Measurements from ENCODE around the gene HIF1A.

HIF1A gene

DNA sequence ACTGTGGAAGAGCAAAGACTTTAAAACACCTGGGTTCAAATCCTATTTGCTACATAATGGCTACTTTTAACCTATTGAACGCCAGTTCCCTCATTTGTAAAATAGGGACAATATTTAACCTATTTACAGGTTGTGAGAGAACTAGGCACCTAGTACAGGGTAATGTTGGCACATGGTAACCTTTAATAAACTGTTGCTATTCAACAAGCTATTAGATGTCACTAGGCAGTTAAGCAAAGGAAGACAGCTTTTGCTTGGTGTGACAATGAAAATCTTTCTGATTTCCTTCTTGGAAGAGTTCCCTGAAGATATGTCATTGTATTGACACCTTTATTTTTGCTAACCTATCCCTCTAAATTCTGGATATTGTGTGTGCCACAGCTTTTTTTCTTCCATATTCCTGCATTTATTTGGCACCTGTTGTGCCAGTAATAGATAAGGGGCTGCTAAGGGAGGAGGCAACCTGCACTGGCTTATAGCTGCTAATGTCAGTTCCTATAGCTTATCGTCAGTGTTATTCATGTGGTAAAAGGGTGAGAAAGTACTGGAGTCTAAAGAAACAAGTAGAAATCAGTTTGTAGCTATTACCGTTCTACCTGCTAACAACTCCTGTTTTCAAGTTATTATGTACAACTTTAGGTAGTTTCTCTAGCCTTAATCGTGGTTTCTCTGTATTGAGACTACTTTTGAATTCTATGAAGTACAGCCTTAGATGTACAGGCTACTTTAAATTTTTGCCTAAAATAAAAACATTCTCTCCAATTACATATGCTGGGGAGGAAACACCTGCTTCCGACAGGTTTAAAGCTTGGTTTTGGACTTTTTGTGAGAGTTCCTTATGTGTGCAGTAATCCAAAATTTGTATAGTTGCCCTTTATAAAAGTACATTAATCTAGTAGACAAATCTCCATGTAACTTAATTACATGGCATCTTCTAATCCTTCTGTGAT, 24.3 kb downstream of the HIF1A start:
- ATAC-seq (replicated peaks; ENCODE audit: extremely low read depth, poor library complexity, severe bottlenecking) (peak; percentile 93), DNase-seq (ENCODE audit: low spot score in 2 of 2) (no peak)
- Mint-ChIP-seq H3K27ac (ENCODE audit: low read depth) (peak overlapping the region; percentile 42), H3K9me3 (no peaks in the 10 kb centered on the region), H3K36me3 (ENCODE audit: insufficient read depth) (peaks cover 21% of the 10 kb centered on the region), H3K27me3 (no peaks in the 10 kb centered on the region), H3K4me3 (peak overlapping the region; percentile 31), H3K4me1 (peaks cover 36% of the 10 kb centered on the region)

DNA sequence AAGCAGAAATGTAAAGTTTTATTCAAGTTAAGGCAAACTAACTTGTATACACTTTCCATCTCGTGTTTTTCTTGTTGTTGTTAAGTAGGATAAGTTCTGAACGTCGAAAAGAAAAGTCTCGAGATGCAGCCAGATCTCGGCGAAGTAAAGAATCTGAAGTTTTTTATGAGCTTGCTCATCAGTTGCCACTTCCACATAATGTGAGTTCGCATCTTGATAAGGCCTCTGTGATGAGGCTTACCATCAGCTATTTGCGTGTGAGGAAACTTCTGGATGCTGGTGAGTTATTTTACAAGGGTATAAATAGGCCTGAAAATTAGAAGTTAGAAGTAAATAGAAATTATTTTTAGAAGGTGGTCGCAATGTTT, 25.0 kb downstream of the HIF1A start:
- peak overlapping the region; percentile 31 for H3K4me3 Mint-ChIP-seq
- peak overlapping the region; percentile 42 for H3K27ac Mint-ChIP-seq (ENCODE audit: low read depth)
- H3K36me3 Mint-ChIP-seq (ENCODE audit: insufficient read depth): peaks cover 25% of the 10 kb centered on the region
- ATAC-seq (replicated peaks; ENCODE audit: extremely low read depth, poor library complexity, severe bottlenecking) (no peak), DNase-seq (ENCODE audit: low spot score in 2 of 2) (no peak)
- peaks cover 39% of the 10 kb centered on the region for H3K4me1 Mint-ChIP-seq
- H3K9me3 Mint-ChIP-seq: no peaks in the 10 kb centered on the region
- H3K27me3 Mint-ChIP-seq: no peaks in the 10 kb centered on the region

DNA sequence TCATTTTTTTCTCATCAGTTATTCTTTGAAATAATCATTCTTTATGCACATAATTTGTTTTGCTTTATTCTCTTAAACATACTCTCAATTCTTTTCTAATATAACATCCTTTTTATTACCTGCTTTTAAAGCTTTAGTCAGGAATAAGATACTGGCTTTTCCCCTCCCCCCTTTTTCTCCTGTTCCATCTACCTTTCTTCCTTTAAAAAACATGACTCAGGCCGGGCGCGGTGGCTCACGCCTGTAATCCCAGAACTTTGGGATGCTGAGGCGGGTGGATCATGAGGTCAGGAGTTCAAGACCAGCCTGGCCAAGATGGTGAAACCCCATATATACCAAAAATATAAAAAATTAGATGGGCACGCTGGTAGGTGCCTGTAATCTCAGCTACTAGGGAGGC, 25.4 kb downstream of the HIF1A start:
- H3K27me3 Mint-ChIP-seq: no peaks in the 10 kb centered on the region
- H3K36me3 Mint-ChIP-seq (ENCODE audit: insufficient read depth): peaks cover 28% of the 10 kb centered on the region
- no peak overlapping the region for H3K4me3 Mint-ChIP-seq
- peak overlapping the region; percentile 42 for H3K27ac Mint-ChIP-seq (ENCODE audit: low read depth)
- H3K4me1 Mint-ChIP-seq: peaks cover 35% of the 10 kb centered on the region
- no peaks in the 10 kb centered on the region for H3K9me3 Mint-ChIP-seq
- DNase-seq (ENCODE audit: low spot score in 2 of 2) (no peak), ATAC-seq (replicated peaks; ENCODE audit: extremely low read depth, poor library complexity, severe bottlenecking) (no peak)

DNA sequence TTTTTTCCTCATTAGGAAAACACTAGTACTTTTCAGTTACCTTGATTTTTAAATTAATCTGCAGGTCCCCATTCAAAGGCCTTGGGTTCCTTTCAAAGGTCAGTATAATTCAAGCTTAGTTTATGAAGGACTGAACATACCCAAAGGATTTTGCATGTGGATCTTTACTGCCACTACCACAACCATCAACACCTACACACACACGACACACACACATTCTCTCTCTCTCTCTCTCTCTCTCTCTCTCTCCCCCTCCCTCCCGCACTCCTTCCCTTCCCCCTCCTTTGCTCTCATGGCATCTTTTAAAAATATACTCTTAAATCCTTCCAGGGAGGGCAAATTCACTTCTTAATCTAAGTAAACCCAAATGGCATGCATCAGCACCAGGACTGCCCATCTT, 28.8 kb downstream of the HIF1A start:
- Mint-ChIP-seq H3K27ac (ENCODE audit: low read depth) (peak overlapping the region; percentile 19), H3K36me3 (ENCODE audit: insufficient read depth) (peaks cover 58% of the 10 kb centered on the region), H3K4me1 (peaks cover 25% of the 10 kb centered on the region), H3K9me3 (no peaks in the 10 kb centered on the region), H3K27me3 (no peaks in the 10 kb centered on the region), H3K4me3 (no peak overlapping the region)
- no peak for DNase-seq (ENCODE audit: low spot score in 2 of 2)
- ATAC-seq (replicated peaks; ENCODE audit: extremely low read depth, poor library complexity, severe bottlenecking): no peak

DNA sequence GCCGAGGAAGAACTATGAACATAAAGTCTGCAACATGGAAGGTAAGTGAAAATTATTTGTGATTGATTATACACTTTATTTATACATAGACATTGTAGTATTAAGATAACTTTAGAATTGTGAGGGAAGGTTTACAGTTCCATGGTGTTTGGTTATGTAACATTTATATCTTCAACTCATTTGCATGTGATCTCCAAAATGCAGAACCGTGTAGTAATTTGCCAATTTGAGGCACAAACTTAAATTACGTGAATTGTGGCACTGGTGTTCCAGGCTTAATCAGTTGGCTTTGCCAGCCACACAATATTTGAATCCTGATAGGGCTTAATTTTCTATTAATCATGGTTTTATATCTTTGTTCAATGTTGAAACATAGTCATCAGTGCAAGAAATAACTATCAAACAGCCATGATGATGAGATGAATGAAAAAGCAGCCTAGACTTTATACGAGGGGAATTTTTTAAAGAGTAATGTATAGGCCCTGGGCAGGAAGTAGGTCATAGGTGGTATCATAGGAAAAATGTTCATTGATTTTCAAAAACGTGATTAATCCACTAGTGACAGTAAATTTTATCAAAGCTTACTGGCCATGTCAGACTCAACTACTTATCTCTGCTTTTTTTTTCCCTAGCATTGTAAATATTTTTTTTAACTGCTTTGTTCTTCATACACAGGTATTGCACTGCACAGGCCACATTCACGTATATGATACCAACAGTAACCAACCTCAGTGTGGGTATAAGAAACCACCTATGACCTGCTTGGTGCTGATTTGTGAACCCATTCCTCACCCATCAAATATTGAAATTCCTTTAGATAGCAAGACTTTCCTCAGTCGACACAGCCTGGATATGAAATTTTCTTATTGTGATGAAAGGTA, 31.7 kb downstream of the HIF1A start:
- Mint-ChIP-seq H3K4me3 (no peak overlapping the region), H3K27ac (ENCODE audit: low read depth) (no peak overlapping the region), H3K4me1 (peaks cover 16% of the 10 kb centered on the region), H3K9me3 (no peaks in the 10 kb centered on the region), H3K36me3 (ENCODE audit: insufficient read depth) (peaks cover 74% of the 10 kb centered on the region), H3K27me3 (no peaks in the 10 kb centered on the region)
- ATAC-seq (replicated peaks; ENCODE audit: extremely low read depth, poor library complexity, severe bottlenecking) (no peak), DNase-seq (ENCODE audit: low spot score in 2 of 2) (no peak)

DNA sequence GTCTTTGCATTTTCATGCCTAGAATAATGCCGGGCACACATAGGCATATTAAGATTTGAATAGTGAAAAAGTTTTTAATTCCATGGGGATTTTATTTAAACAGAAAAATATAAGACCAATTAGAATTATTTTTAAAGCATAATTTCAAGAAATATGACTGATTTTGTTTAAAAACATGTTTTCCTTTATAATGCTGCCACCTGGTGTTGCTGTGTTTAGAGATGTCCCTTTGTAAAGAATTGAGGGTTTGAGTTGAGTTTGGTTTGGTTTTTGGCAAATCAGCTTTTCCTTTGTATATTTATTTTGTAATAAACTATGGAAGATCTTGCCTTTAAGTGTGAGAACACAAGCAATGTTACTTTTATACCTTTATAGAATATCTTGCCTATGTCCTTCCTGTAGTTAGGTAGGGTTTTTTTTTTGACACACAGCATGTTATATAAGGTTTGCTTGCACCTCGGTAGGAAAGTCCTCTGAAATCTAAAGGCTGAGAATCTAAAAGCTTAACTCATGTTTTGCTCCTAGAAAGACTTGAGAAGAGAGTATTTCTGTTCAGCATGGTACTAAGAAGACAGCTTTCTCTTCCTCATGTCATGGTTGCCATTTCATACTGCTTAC, 35.6 kb downstream of the HIF1A start:
- DNase-seq (ENCODE audit: low spot score in 2 of 2) (no peak), ATAC-seq (replicated peaks; ENCODE audit: extremely low read depth, poor library complexity, severe bottlenecking) (no peak)
- H3K4me1 Mint-ChIP-seq: peaks cover 6% of the 10 kb centered on the region
- no peak overlapping the region for H3K4me3 Mint-ChIP-seq
- no peaks in the 10 kb centered on the region for H3K9me3 Mint-ChIP-seq
- peaks cover 76% of the 10 kb centered on the region for H3K36me3 Mint-ChIP-seq (ENCODE audit: insufficient read depth)
- H3K27me3 Mint-ChIP-seq: no peaks in the 10 kb centered on the region
- no peak overlapping the region for H3K27ac Mint-ChIP-seq (ENCODE audit: low read depth)

DNA sequence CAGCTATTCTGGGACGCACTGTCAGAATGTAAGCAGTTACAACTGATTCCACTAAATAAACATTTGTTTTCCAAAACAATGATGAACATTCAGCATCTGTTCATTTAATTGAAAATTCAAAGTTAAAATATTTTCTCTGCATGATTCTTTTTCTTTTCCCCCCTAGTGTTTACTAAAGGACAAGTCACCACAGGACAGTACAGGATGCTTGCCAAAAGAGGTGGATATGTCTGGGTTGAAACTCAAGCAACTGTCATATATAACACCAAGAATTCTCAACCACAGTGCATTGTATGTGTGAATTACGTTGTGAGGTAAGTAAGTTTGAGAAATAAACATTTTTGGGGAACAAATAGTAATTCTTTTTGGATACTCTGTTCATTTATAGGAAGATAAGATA, 38.7 kb downstream of the HIF1A start:
- Mint-ChIP-seq H3K4me1 (peaks cover 6% of the 10 kb centered on the region), H3K4me3 (no peak overlapping the region), H3K9me3 (no peaks in the 10 kb centered on the region), H3K27me3 (no peaks in the 10 kb centered on the region), H3K27ac (ENCODE audit: low read depth) (no peak overlapping the region), H3K36me3 (ENCODE audit: insufficient read depth) (peaks cover 78% of the 10 kb centered on the region)
- DNase-seq (ENCODE audit: low spot score in 2 of 2) (no peak), ATAC-seq (replicated peaks; ENCODE audit: extremely low read depth, poor library complexity, severe bottlenecking) (no peak)

DNA sequence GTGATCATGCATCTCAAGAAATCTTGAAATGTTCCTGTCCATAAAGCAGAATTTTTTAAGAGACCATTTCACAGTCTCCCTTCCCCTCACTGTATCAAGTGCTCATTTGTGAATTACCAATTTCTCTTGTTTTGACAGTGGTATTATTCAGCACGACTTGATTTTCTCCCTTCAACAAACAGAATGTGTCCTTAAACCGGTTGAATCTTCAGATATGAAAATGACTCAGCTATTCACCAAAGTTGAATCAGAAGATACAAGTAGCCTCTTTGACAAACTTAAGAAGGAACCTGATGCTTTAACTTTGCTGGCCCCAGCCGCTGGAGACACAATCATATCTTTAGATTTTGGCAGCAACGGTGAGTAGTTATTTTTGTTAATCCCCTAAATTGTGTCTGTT, 41.4 kb downstream of the HIF1A start:
- Mint-ChIP-seq H3K4me3 (no peak overlapping the region), H3K27ac (ENCODE audit: low read depth) (peak overlapping the region; percentile 12), H3K4me1 (no peaks in the 10 kb centered on the region), H3K27me3 (no peaks in the 10 kb centered on the region), H3K36me3 (ENCODE audit: insufficient read depth) (peaks cover 76% of the 10 kb centered on the region), H3K9me3 (no peaks in the 10 kb centered on the region)
- ATAC-seq (replicated peaks; ENCODE audit: extremely low read depth, poor library complexity, severe bottlenecking): no peak
- no peak for DNase-seq (ENCODE audit: low spot score in 2 of 2)

DNA sequence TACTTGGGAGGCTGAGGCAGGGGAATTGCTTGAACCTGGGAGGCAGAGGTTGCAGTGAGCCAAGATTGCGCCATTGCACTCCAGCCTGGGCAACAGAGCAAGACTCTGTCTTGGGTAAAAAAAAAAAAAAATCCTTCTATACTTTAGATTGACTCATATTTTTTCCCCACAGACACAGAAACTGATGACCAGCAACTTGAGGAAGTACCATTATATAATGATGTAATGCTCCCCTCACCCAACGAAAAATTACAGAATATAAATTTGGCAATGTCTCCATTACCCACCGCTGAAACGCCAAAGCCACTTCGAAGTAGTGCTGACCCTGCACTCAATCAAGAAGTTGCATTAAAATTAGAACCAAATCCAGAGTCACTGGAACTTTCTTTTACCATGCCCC, 42.6 kb downstream of the HIF1A start:
- no peak for DNase-seq (ENCODE audit: low spot score in 2 of 2)

DNA sequence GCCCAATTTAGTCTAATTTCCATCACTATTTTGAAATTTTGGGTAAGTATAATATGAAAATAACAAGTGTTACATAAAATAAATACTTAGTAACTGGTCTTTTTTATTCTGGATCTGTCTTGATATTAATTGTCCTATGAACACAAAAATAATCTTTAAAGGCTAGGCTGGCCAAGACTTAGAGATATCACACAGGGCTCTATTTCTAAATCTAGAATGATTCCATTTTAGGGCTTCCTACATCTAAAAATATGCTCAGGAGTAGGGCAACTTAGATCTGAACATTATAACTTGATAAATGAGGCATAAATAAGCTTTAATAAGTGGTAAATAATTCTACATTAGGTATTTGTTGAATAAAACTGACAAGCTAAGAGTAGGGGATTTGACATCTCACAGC, 43.8 kb downstream of the HIF1A start:
- Mint-ChIP-seq H3K36me3 (ENCODE audit: insufficient read depth) (peaks cover 79% of the 10 kb centered on the region), H3K9me3 (no peaks in the 10 kb centered on the region), H3K27ac (ENCODE audit: low read depth) (no peak overlapping the region), H3K4me3 (no peak overlapping the region), H3K27me3 (no peaks in the 10 kb centered on the region), H3K4me1 (no peaks in the 10 kb centered on the region)
- DNase-seq (ENCODE audit: low spot score in 2 of 2) (no peak), ATAC-seq (replicated peaks; ENCODE audit: extremely low read depth, poor library complexity, severe bottlenecking) (no peak)

More for the DNA sequence above, 42.6 kb downstream of the HIF1A start:
- peak overlapping the region; percentile 46 for H3K27ac Mint-ChIP-seq (ENCODE audit: low read depth)
- H3K4me1 Mint-ChIP-seq: no peaks in the 10 kb centered on the region
- no peaks in the 10 kb centered on the region for H3K27me3 Mint-ChIP-seq
- ATAC-seq (replicated peaks; ENCODE audit: extremely low read depth, poor library complexity, severe bottlenecking): no peak
- peaks cover 77% of the 10 kb centered on the region for H3K36me3 Mint-ChIP-seq (ENCODE audit: insufficient read depth)
- no peak overlapping the region for H3K4me3 Mint-ChIP-seq
- H3K9me3 Mint-ChIP-seq: no peaks in the 10 kb centered on the region

DNA sequence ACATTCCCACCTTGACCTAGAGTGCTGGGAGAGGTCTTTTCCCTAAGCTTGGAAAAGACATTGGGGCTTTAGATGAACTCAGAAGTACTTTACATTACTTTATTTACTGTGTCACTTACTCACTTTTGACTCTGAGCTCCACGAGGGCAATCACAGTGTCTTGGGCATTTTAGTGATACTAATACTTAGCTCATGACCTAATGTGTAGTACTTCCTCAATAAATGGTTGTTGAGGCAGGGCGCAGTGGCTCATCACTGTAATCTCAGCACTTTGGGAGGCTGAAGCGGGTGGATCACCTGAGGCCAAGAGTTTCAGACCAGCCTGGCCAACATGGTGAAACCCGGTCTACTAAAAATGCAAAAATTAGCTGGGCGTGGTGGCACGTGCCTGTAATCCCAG, 47.1 kb downstream of the HIF1A start:
- peaks cover 81% of the 10 kb centered on the region for H3K36me3 Mint-ChIP-seq (ENCODE audit: insufficient read depth)

DNA sequence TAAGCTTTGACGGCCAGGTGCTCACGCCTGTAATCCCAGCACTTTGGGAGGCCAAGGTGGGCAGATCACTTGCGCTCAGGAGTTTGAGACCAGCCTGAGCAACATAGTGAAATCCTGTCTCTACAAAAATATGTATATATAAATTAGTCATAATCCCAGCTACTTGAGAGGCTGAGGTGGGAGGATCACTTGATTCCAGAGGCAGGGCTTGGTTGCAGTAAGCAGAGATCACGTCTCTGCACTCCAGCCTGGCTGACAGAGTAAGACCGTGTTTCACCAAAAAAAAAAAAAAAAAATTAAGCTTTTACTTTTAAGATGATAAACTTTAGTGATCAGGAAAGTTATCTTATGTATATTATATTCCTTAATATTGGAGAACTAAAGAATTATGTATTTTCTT, 48.9 kb downstream of the HIF1A start:
- no peaks in the 10 kb centered on the region for H3K27me3 Mint-ChIP-seq

More for the DNA sequence above, 47.1 kb downstream of the HIF1A start:
- DNase-seq (ENCODE audit: low spot score in 2 of 2) (no peak), ATAC-seq (replicated peaks; ENCODE audit: extremely low read depth, poor library complexity, severe bottlenecking) (no peak)
- H3K4me3 Mint-ChIP-seq: no peak overlapping the region
- H3K4me1 Mint-ChIP-seq: no peaks in the 10 kb centered on the region
- H3K27me3 Mint-ChIP-seq: no peaks in the 10 kb centered on the region
- H3K27ac Mint-ChIP-seq (ENCODE audit: low read depth): no peak overlapping the region
- H3K9me3 Mint-ChIP-seq: no peaks in the 10 kb centered on the region

More for the DNA sequence above, 48.9 kb downstream of the HIF1A start:
- peaks cover 69% of the 10 kb centered on the region for H3K36me3 Mint-ChIP-seq (ENCODE audit: insufficient read depth)
- DNase-seq (ENCODE audit: low spot score in 2 of 2) (no peak), ATAC-seq (replicated peaks; ENCODE audit: extremely low read depth, poor library complexity, severe bottlenecking) (no peak)
- H3K4me3 Mint-ChIP-seq: no peak overlapping the region
- no peaks in the 10 kb centered on the region for H3K4me1 Mint-ChIP-seq
- H3K27ac Mint-ChIP-seq (ENCODE audit: low read depth): no peak overlapping the region
- H3K9me3 Mint-ChIP-seq: no peaks in the 10 kb centered on the region
